Calu3 (cell line): ENCODE measurements around the gene SNX15. TPM values are rescaled to one million over a fixed set of nuclear protein-coding genes. Genes with fewer than 3 reads are reported as not detected.
A peak's percentile ranks its signal among the peaks of the same experiment; 100 is the strongest.

Experiments used
- BruUV-seq: library from RNA; stranded (reverse); fragments of 400-500 nt; replicated peaks from 2 replicates; lab custom pipeline; 2021; lab: Mats Ljungman, UMichigan
- CTCF ChIA-PET: fragments of 300-600 bp; sonication (Branson Sonifier 250); formaldehyde crosslinking; loops from one replicate; lab custom pipeline; 2022; ENCODE audit warnings: antibody characterized with exemption; lab: Charles Lee
- DNase-seq: peaks from one replicate; pipeline ENCODE4 v3.0.0; 2022
- H3K27ac Mint-ChIP-seq: one replicate; pipeline ENCODE4 v1.8.0; 2022; ENCODE audit warnings: mixed read lengths; ENCODE audit not compliant: unreplicated experiment
- H3K27me3 Mint-ChIP-seq: one replicate; pipeline ENCODE4 v1.8.0; 2022; ENCODE audit warnings: mixed read lengths; ENCODE audit not compliant: unreplicated experiment
- H3K36me3 Mint-ChIP-seq: one replicate; pipeline ENCODE4 v1.8.0; 2022; ENCODE audit warnings: mild to moderate bottlenecking, moderate library complexity, mixed read lengths; ENCODE audit not compliant: insufficient read depth, unreplicated experiment
- H3K4me1 Mint-ChIP-seq: one replicate; pipeline ENCODE4 v1.8.0; 2022; ENCODE audit warnings: mild to moderate bottlenecking, low read depth, mixed read lengths; ENCODE audit not compliant: unreplicated experiment
- H3K4me3 Mint-ChIP-seq: one replicate; pipeline ENCODE4 v1.8.0; 2022; ENCODE audit warnings: mild to moderate bottlenecking, low read depth, moderate library complexity, mixed read lengths; ENCODE audit not compliant: unreplicated experiment
- H3K9me3 Mint-ChIP-seq: one replicate; pipeline ENCODE4 v1.8.0; 2022; ENCODE audit warnings: low read depth, mixed read lengths; ENCODE audit not compliant: unreplicated experiment
- intact Hi-C: fragments of 100-400 bp; cut with micrococcal nuclease; formaldehyde crosslinking; loops from one replicate; pipeline ENCODE4 v1.10.0; 2022; ENCODE audit not compliant: unreplicated experiment
- total RNA-seq: library from RNA; stranded (reverse); gene quantifications from 2 replicates; pipeline ENCODE4 v1.2.3, GENCODE V29; 2022
- TF ChIP-seq, protein P1 (sequence below): fragments of 200-600 bp; IDR thresholded peaks from one replicate; pipeline ENCODE4 v1.8.0; 2022; ENCODE audit warnings: antibody characterized with exemption; ENCODE audit not compliant: unreplicated experiment

SNX15 gene
- total RNA-seq, 1 experiment from 2014 or later = 22.1 TPM

DNA sequence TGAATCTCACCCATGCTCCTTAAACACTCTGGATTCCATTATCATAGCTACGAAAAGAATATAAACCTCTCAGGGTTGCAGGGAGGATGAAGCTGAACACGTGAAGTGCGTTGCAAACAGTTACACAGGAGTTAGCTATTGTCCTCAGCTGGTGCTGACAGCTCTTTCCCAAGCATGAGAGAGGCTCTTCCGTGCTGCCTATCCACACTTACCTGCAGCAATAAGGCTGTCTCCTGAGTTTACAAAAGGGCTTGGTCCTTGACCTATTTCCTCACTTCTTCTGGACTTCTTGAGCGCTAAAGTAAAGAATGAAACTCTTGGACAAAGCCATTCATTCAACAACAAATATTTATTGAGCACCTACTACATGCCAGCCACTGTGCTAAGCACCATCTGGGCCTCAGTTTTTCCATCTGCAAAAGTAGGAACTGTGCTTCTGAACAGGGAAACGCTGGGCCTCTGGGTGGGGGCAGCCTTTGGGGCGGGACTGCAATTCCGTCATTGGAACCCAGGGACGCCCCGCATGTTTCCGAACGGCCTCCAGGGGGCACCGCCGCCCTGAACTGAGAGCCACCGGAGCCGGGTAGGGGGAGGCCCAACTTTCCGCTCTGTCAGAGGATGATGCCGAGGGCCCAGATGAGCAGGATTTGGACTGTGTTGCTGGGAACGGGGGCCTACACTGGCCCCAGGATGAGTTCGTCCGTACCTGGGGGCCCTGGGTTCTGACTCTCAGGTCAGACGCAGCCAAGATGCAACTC is 13.9 kb upstream of the SNX15 start:
- Mint-ChIP-seq H3K4me1 (peaks cover 25% of the 10 kb centered on the region), H3K4me3 (peak overlapping the region; percentile 81), H3K27ac (peak overlapping the region; percentile 91), H3K36me3 (peaks cover 29% of the 10 kb centered on the region), H3K9me3 (no peaks in the 10 kb centered on the region), H3K27me3 (no peaks in the 10 kb centered on the region)
- peak; percentile 93 for DNase-seq
- BruUV-seq = no TSS peak
- TF ChIP-seq, protein P1, sequence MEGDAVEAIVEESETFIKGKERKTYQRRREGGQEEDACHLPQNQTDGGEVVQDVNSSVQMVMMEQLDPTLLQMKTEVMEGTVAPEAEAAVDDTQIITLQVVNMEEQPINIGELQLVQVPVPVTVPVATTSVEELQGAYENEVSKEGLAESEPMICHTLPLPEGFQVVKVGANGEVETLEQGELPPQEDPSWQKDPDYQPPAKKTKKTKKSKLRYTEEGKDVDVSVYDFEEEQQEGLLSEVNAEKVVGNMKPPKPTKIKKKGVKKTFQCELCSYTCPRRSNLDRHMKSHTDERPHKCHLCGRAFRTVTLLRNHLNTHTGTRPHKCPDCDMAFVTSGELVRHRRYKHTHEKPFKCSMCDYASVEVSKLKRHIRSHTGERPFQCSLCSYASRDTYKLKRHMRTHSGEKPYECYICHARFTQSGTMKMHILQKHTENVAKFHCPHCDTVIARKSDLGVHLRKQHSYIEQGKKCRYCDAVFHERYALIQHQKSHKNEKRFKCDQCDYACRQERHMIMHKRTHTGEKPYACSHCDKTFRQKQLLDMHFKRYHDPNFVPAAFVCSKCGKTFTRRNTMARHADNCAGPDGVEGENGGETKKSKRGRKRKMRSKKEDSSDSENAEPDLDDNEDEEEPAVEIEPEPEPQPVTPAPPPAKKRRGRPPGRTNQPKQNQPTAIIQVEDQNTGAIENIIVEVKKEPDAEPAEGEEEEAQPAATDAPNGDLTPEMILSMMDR = peak; percentile 72
- intact Hi-C loops = loop anchor here (5.0 kb wide), 1 partner anchor 166 kb away; no protein-coding TSS in a partner anchor
- CTCF ChIA-PET = interaction anchor here (0.6 to 2.4 kb wide), 10 partner anchors 15 to 169 kb away, joined by 3 to 10 read pairs (median 4); partner anchors contain the start of genes ATG2A, BATF2, CDC42BPG and SAC3D1

DNA sequence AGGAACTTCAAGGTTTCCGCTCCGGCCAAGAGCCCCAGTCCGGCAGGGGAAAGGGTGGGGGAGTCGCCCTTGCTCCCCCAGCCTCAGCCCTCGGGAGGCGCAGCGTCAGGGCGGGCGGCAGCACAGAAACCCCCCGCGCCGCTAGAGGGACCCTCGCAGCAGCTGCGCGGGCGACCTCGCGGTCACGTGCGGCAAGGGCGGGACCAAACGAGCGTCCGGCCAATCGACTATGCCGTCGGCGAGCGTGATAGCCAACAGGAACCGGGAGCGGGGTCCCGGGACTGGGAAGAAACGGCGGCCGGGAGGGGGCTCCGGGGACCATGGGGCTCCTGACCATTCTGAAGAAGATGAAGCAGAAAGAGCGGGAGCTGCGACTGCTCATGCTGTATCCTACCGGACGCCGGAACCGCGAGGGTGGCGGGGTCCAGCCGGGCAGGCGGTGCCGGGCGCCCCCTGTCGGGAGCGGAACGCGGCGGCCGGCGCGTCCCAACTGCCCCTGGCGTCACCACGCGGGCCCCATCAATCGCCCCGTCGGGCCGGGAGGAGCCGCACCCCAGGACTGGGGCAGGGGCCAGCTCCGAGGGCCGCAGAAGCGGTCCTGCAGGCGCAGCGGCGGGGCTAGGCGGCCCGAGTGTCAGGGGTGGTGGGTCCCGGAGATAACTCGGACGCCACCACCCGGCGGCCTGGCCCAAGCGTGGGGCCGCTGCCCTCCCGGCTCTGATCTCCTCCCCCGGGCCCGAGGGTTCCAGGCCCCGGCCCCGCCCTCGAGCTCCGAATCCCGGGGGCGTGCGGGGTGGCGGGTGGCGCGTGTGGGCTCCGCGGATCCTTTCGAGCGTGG is 13.1 kb upstream of the SNX15 start, which contains the start of gene ARL2:
ARL2 (plus strand) TSS at position 273 of the 838 bp plus-strand sequence; CDS start at position 321, 48 bp downstream.
- intact Hi-C loops = loop anchor here (5.0 kb wide), 1 partner anchor 167 kb away; no protein-coding TSS in a partner anchor
- Mint-ChIP-seq H3K36me3 (peaks cover 37% of the 10 kb centered on the region), H3K27ac (peak within 1 kb of the TSS; percentile 91), H3K27me3 (no peaks in the 10 kb centered on the region), H3K9me3 (no peaks in the 10 kb centered on the region), H3K4me1 (peaks cover 25% of the 10 kb centered on the region), H3K4me3 (peak within 1 kb of the TSS; percentile 81)
- CTCF ChIA-PET = interaction anchor here (0.6 to 2.4 kb wide), 10 partner anchors 15 to 210 kb away, joined by 4 to 10 read pairs (median 4); partner anchors contain the start of genes ATG2A, BATF2 and CDC42BPG
- TF ChIP-seq, protein P1 = peak; percentile 86
- TSS peak; percentile 91 for BruUV-seq
- DNase-seq = peak; percentile 92

DNA sequence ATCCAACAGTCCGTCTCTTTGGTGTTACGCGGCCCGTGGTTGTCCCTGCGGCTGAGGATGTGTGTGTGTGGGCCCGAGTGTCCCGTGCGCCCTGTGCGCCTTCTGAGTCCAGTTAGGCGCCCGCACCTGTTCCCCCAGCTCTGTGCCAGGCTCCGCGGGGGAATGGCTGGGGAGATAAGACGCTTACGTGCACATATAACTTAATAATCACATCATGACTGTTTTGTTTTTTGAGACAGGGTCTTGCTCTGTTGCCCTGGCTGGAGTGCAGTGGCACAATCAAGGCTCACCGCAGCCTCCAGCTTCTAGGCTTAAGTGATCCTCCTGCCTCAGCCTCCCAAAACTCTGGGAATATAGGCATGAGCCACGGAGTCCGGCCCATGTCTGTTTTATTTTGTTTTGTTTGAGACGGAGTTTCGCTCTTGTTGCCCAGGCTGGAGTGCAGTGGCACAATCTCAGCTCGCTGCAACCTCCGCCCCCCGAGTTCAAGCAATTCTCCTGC is 12.5 kb upstream of the SNX15 start:
- Mint-ChIP-seq H3K36me3 (peaks cover 42% of the 10 kb centered on the region), H3K4me3 (peak overlapping the region; percentile 81), H3K4me1 (peaks cover 25% of the 10 kb centered on the region), H3K9me3 (no peaks in the 10 kb centered on the region), H3K27me3 (no peaks in the 10 kb centered on the region), H3K27ac (peak overlapping the region; percentile 47)
- TF ChIP-seq, protein P1 = no peak
- DNase-seq = no peak
- intact Hi-C loops = loop anchor here (5.0 kb wide), 1 partner anchor 167 kb away; no protein-coding TSS in a partner anchor
- CTCF ChIA-PET = interaction anchor here (0.6 to 2.4 kb wide), 8 partner anchors 16 to 209 kb away, joined by 4 to 10 read pairs (median 5); partner anchors contain the start of genes ATG2A, BATF2 and CDC42BPG
- BruUV-seq = TSS peak; percentile 51

DNA sequence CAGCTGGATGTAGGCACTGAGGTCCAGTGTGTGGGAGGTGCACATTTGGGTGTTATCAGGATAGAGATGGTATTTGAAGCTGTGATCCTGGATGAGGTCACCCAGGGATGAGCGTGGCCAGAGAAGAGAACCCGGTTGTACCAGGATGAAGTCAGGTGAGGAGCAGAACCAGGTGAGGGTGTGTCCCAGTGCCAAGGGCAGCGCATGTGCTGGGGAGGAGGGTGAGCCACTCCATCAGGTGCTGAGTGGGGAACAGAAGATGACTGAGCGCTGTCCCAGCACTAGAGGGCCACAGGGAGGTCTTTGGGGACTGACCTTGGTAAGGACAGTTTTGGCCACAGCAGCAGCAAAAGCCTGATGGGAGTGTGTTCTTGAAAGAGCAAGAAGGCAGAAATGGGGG is 10.5 kb upstream of the SNX15 start:
- CTCF ChIA-PET = no interaction called here
- TF ChIP-seq, protein P1 = no peak
- Mint-ChIP-seq H3K36me3 (peaks cover 50% of the 10 kb centered on the region), H3K4me1 (peaks cover 25% of the 10 kb centered on the region), H3K4me3 (no peak overlapping the region), H3K27ac (no peak overlapping the region), H3K27me3 (no peaks in the 10 kb centered on the region), H3K9me3 (no peaks in the 10 kb centered on the region)
- BruUV-seq = no TSS peak
- DNase-seq = no peak
- intact Hi-C loops = no loop called here
